Panc1 (cell line): ENCODE measurements around the gene KIF26B.

Source experiments
- POLR2AphosphoS5 ChIP-seq: IDR thresholded peaks from 2 replicates; pipeline ENCODE4 v1.6.1; 2012; ENCODE audit warnings: mild to moderate bottlenecking, low read depth, low read length, moderate library complexity
- TF ChIP-seq, protein P1 (sequence below): fragments of 450-650 bp; IDR thresholded peaks from 2 replicates; pipeline ENCODE4 v1.5.1; 2017; ENCODE audit warnings: mild to moderate bottlenecking

DNA sequence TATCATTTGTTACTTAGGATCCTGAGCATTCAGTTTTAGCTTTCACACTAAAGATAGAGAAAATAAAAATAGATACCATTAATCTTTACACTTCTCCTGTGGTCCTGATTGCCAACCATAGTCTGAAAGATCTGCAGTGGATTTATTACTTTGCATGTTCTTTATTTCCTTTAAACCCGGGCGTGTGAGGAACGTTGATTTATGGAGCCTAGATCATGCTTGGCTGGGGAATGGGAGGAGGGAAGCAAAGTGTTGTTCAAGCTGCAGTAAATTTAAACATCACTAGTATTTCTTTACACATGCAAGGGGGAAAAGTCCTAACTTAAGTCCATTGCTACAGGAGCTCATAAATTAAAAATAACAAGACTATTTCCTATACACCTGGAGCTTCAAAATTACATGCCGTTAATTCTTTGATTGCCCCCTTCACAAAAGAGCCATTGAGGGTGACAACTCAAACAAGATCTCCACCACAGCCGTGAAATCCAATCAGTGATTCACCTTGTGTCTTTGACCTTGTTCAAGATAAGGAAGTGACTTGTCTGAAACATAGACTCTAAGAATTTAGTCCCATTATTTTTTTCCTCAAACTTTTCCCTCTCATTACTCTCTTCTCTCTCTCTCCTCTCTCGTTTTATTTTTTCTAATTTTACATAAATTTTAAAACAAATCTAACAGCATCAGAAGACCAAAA, 282.7 kb downstream of the KIF26B start:
- TF ChIP-seq, protein P1, sequence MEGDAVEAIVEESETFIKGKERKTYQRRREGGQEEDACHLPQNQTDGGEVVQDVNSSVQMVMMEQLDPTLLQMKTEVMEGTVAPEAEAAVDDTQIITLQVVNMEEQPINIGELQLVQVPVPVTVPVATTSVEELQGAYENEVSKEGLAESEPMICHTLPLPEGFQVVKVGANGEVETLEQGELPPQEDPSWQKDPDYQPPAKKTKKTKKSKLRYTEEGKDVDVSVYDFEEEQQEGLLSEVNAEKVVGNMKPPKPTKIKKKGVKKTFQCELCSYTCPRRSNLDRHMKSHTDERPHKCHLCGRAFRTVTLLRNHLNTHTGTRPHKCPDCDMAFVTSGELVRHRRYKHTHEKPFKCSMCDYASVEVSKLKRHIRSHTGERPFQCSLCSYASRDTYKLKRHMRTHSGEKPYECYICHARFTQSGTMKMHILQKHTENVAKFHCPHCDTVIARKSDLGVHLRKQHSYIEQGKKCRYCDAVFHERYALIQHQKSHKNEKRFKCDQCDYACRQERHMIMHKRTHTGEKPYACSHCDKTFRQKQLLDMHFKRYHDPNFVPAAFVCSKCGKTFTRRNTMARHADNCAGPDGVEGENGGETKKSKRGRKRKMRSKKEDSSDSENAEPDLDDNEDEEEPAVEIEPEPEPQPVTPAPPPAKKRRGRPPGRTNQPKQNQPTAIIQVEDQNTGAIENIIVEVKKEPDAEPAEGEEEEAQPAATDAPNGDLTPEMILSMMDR = no peak
- no peak for TF ChIP-seq POLR2AphosphoS5
